Epidermal melanocyte (primary cell): Measurements from ENCODE around the gene HES3.

Experiments used
- DNase-seq: peaks from one replicate; pipeline ENCODE4 v3.0.0; 2011; ENCODE audit warnings: low spot score; ENCODE audit not compliant: insufficient read length

Gene HES3

DNA sequence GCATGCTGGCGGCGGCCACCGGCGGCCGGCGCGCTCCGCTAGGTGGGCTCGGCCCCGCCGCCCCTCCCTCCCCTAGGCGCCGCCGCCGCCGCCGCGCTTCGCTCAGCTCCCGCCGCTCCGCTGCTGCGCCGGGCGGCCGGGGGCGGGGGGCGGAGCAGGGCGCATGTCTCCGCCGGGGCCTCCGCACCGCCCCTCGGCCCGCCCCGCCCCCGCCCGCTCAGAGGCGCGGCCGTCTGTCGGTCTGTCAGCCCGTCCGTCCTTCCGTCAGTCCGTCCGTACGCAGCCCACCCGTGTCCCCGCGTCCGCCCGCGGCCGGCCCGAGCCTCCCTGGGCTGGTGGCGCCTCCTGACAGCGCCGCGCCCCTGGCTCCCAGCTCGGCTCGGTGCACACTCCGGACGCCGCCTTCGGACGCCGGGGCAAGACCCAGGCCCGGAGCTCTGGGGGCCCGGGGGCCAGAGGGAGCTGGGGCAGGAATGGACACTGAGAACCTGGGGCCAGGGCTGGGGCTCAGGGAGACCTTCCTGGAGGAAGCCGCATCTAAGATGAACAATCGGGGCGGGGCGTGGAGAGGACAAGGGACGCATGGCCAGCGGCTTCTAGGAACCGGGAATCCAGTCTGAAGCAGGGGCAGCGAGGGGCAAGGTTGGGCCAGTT lies 17.1 kb downstream of the HES3 start, which contains the start of gene GPR153:
TSS of gene GPR153 (minus strand) at position 138 of the 654 bp plus-strand sequence. CDS start 6,193 bp downstream, outside the sequence.
- DNase-seq, result no peak

DNA sequence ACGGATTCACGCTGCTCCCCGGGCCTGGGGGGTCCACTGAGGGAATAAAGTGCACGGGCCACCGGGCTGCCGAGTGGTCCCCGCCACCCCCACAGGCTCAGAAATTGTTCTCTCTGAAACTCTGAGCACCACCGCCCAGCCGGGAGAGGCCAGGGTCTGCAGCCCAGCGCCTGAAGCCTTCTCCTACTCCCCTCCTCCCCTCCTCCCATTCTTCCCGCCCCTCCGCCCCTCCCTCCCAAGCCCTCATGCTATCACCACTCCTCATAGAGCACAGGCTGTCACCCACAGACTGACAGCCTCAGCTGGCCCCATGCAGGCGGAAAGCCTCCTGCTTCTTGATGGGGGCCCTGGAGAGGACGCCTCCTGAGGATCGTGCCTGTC lies 17.6 kb downstream of the HES3 start:
- DNase-seq, result no peak

DNA sequence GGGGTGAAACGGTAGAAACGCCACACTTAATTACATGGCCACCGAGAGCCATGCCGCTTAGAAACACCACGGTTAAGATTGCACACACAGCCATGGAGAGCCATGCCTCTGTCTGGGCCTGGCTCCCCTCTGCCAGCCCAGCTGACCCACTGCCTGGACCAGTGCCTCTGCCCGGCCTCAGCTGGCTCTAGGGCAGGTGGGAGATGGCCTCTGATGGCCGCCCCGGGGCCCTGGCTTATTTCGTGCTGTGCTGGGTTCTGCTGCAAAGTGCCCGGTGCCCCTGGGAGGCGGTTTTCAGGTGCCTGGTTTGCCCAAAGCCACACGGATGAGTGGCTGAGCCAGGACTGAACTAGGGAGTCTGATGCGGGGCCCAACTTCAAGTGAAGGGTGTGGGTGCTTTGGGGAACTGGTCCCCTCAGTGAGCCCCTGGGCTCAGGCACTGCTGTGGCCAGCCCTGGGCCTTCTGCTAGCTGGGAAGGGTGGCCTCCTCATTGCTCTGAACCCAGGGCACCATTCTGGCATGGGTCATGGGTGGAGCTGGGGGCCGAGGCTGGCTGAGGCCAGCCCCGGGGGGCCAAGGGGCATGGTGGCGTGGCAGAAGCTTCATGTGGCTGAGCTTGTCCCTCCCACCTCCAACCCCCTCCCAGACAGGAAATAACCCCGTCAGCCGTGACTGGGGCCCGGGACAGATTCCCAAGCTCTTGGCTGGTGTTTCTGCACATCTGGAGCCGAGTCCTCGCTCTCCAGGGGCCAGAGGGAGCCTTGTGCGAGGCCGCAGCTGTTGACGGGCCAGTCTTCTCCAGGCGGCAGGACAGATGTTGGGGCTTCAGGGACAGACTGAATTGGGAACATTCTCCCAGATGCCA lies 18.8 kb downstream of the HES3 start:
- no peak for DNase-seq

DNA sequence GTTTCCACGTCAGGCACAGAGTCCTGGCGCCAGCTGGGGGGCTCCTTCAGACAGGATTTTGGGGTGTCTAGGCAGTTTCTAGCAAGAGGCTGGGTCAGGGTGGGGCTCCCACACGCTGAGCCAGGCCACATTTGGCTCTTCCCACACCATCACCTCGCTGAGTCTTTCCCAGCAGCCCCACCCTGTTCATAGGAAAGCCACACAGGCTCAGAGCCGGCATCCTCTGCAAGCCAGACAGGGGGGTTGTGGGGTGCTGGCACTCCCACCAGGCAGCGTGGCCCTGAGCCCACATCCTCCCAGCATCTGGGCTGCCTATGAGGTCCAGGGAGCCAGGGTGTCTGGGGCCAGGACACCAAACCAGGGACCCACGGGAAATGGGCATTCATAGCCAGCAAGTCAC lies 19.7 kb downstream of the HES3 start:
- no peak for DNase-seq

DNA sequence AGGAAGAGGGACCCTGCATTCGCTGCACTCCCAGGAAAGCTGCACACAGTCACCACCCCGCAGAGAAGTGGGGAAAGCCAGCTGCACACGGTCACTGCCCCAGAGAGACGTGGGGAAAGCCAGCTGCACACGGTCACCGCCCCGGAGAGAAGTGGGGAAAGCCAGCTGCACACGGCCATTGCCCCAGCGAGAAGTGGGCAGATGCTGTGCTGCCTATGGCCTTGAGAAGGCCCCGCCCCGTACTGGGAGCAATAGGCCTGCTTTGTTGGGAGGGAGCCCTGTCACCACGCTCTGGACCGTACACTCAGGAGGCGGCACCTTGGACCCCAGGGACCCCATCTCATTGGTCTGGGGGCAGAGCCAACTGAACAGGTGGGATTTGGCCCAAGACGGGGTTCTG lies 21.2 kb downstream of the HES3 start:
- DNase-seq, result no peak

DNA sequence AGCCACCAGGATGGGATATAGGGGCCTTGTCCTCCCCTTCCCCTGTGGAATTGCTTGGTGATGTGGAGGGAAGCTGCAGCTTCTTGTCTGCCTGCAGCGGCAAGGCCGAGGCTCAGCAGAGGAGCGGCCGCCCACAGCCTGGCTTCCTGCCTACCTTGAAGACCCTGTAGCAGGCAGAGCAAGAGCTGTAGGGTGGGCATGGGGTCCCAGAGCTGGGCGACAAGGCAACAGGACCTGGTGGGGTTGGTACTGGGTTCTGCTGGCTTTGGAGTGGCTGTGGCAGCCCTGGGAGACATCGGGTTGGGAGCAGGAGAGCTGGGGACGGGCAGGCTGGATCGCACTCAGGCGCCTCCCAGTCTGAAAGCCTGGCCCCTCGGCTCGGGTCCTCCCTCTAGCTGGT lies 22.7 kb downstream of the HES3 start:
- DNase-seq, result no peak

DNA sequence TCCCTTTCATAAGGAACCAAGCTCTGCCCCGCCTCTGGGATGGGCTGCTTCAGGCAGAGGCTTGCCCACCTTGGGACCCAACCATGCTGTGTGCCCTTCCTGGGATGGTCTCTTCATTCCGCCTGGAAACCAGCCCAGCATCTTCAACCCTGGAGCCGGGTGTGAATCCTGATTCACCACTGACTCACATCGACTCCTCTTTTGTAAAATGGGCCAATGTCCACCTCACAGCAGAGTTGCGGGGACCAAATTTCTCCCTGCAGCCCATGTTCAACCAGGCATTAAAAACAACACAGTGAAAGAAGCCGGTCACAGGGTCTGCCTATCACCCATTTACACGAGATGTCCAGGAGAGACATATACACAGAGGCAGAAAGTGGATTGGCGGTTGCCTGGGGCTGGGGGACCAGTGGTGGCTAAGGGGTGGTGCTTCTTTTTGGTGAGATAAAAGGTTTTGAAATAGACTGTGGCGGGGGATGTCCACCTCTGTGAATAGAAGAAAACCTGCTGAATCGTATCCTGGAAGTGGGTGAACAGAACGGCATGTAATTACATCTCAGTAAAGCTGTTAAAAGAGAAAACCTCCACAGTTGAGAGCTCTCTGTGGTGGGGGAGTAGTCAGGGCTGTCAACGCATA lies 23.8 kb downstream of the HES3 start:
- DNase-seq, result no peak

DNA sequence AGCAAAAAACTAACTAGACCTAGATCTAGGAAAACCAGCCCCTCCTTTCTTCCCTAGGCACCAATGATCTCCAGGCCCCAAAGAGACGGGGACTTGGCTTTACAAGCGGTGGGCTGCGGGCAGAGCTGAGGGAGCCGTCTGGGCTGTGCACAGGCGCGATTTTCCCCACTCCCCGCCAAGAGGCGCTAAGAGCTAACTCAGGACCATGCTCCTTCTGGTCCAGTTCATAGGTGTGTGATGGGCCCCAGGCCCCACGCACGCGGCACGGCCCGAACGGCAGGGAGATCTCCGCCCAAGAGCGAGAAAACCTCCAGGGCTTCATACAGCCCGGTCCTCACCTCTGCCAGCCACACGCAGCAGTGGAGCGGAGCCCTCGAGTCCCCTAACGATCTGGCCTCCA lies 24.4 kb downstream of the HES3 start:
- DNase-seq, result no peak

DNA sequence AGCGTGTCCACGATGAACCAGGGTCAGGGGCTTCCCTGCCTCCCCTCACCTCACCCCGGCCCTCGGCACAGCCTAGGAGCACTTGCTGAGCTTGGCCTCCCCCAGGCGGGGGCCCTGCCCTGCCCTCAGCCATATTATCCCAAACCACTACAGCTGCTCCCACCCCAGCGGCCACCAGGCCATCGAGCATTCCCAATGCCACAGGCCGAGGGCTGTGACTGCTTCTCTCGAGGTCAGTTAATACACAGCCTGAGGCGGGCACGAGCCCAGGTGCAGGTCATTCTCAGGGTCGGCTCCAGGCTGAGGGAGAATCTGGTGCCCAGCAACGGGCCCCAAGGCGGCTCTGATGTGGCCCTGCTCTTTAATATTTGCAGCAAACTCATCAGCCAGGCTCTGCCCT lies 25.3 kb downstream of the HES3 start:
- no peak for DNase-seq

DNA sequence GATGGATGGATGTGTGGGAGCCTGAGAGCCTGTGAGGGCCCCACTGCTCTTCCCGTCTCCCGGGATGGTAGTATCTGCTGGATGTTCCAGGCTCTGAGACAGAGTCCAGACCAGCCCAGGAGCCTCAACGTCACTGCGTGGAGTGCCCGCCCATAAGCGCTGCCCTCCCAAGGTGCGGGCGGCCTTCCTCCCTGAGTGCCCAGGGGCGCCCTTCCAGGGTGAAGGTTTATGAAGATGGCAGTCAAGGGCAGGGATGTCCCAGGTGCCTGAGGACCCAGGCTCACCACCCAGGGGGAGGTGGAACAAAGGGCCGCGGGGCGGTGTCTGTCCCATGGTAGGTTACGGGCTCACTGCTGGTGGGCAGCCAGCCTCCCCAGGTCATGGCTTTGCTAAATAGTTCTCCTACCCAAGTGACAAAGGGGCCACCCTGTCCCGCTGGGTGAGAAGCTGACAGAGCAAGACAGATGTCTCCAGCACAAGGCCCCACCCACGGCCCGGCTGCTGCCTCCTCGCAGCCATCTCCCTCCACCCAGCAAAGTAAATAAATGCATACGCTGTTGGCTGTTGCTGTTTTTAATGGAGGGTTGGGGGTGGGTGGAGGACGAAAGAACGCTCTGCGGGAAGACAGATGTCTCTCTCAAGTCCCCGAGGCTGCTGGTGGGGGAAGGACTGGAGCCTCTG lies 25.9 kb downstream of the HES3 start:
- DNase-seq, result no peak

DNA sequence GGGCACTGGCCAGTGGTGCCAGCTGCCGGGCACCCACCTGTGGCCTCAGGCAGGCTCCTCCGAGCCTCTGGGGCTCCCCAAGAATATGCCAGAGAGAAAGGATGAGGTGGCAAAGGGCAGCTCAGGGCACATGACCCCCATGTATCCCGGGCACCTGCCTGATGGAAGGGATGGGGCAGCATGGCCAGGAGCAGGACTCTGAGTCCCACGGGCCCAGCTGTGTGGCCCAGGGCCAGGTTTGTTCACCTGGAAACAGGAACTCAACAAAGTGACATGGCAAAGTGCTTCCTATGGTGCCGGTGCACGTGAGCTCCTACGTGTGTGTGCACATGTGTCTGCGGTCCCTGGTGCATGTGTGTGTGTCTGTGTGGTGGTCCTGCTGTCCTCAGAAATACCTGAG lies 26.4 kb downstream of the HES3 start:
- DNase-seq, result no peak

DNA sequence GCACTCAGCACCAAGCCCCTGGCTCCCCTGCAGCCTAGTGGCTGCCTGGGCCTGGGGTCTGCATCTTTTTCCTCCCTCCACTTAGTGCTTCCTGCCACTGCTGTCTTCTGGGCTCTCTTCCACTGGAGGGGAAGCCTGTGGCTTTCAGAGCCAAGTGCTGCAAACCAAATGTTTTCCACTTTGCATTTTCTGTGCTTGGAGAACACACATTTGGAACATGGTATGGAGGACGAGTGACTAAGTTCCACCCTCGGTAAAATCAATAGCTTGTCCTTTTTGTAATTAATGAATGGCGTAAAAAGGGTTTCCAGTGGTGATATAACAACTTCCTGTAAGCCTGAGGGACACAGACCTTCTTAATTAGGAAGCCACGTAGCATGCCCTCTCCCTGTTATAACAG lies 27.0 kb downstream of the HES3 start:
- DNase-seq, result no peak

DNA sequence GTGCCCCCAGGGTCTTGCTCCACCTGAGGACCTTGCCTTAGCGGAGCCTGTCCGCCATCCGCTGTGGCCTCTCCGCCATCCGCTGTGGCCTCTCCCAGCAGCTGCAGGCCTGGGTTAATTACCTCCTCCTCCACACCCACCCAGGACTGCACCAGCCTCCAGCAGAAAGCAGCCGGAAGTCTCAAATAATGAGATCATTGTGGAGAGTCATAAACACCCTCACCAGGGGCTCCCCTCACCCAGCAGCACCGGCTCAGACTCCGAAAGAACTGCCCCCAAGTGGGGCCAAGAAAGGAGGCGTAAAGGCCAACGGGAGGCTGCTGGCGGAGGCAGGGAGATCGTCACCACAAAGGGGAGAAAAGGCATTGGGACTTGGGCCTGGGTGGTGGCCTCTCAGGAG lies 27.6 kb downstream of the HES3 start:
- no peak for DNase-seq

DNA sequence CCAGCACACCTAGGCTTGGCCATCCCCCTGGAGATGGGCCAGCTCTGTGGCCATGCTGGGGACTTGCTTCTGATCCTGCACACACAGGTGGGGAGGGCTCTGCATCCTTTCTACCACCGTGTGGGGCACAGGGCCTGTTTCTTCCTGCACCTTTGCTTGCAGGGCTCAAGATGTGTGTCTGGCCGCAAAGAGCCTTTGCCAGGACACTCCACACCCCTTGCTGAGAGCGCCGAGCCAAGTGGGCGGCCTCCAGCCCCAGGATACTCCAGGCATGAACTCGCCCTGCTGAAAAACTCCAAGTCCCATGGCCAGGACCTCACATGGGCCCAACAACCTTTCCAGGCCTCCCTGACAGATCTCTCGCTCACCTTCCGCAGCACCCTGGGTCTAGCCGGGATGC lies 28.5 kb downstream of the HES3 start:
- no peak for DNase-seq

DNA sequence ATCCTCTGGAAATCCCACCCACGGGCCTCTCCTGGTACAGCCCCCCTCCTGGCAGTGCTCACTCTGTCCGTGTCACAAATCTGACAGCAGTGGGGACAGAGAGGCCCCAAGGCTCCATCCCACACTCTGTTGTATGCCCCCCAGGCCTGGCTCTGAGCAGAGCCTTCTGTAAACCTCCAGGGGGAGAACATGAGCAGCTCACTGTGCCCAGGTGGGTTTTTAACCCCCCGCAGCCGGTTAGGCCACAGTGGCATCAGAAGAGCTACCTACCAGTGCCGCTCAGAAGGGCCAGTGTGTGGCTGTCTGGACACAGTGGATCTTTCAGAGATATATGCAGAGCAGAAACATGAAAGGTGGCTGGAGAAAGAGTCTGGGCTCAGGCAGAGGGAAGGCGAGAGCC lies 28.9 kb downstream of the HES3 start:
- DNase-seq, result no peak

DNA sequence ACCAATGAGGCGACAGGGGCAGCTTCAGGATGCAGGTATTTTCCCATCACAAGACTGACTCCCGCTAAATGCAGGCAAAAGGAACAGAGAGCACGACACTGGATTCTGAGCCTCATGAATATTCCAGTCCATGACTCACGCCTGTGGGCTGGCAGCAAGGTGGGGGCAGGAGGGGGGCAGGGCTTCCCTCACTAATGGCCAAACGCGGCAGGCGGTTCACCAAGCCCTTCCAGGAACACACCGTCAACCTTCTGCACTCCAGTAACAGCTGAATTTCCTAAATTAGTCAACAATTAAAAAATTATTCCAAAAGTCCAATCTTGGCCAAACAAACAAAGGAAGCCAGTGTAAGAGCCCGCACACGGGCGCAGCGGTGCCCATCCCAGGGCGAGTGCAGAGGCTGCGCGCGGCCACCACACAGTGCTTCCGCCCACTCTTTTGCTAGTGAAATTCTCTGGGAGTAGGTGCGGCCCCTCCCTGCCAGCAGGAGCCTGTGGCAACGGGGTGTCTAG lies 29.5 kb downstream of the HES3 start:
- no peak for DNase-seq

DNA sequence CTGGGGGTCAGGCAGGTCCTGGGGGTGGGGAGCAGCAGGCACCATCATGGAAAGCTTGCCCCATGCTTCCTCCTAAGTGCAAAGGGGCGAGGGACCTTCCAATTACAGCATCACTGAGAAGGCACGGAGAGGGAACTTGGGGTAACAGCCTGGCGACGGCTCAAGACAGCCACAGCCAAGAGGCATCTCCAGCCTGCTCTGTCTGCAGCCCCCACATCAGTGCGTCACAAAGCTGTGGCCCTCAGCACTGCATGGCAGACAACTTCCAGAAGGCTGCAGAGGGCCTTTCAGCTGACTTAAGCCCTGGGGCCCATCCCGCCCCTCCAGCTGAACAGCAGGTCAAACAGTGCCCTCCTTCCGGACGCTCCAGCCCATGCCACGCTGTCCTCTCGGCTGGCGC lies 30.1 kb downstream of the HES3 start:
- DNase-seq, result no peak

DNA sequence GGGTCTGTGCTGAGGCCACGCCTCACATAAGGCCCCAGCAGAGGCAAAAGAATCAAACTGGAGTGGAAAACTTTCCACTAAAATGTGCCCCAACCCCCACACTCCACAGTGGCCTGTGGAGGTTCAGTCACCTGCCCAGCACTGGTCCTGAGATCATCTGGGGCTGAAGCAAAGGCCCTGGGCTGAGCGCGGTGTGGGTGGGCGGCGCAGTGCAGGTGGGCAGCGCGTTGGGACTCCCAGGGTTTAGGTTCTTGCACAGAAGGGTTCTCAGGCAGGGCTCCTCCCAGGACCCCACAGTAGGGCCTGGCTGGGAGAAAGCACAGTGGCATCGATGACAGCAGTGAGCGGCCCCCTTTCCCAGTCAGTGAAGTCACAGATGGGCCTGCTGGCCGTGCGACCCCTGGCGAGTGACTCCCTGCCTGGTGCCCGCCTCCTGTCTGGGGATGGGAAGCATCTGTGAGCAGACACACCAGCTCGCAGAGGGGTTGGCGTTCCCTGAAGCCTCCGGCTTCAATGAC lies 30.7 kb downstream of the HES3 start:
- no peak for DNase-seq

DNA sequence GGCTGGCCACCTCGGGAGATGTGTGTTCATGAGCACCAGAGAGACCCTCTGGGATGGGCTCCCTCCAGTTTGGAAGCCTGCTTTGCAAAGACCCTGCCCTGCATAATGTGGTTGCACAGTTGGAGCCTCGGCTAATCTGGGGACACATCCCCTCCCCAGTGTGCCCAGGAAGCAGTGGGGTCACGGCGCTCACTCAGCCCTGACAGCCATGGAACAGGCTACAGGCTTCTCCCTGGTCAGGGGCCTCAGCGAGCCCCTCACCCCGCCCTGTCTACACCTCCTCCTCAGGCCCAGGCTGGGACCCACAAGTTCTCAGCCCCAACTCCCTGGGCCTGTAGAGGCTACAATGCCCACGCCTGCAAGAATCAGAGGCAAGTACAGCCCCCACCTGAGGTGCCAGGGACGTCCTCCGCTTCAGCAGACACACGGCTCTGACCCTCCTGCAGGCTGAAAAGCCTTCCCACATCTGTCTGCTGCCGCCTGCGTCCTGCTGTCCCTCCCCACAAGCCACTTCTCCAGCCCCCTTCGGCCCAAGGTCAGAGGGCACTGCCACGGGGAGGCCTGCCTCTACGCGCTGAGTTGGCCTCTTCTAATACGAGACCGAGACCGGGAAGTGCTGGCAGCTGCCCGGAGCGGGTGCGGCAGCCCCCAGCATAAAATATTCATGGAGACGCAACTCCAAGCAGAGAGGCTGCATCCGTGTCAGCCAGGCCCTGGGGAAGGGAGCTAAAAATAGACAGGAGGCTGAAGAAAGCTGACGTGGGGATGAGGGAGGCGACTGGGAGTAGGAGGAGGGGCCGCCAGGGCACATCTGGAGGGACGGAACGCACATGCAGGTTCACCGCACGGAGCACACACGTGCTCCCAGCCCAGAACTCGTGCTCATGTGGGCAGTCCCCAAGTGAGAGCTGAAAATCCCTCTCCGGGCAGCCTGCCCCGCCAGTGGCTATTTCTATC lies 32.1 kb downstream of the HES3 start:
- DNase-seq, result peak; percentile 94

DNA sequence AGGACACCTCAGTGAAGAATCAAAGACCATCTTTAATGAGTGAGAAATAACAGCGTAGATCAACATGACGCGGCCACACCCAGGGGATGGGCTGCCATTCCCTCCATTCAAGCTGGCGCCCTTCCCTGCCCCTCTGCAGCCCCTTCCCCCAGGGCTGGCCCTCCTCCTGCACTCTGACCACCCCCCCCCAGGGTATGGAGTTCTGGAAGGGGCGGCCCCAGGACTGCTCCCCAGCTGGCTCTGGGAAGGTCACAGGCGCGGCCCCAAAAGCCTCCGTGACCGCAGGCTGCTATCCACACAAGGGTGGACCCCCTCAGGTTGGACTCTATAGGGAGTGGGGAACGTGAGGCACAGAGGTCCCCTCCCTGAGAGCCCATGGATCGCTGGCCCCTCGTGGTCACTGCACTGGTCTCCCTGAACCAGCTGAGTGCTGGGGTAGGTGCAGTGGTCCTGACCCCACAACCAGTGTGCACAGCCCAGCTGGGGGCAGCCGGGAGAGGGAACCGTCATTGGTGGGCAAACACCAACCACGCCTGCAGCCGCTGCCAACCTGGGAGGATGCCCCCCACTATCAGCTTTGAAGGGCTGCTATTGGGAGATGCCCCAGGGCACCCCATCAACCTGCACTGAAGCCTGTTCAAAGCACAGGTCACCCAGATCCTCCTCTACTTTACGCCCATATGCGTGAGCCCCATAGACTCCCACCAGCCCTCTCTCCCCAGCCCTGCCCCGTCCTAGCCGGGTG lies 33.0 kb downstream of the HES3 start:
- no peak for DNase-seq
